Measurements from ENCODE around the gene COG5.
A peak's percentile ranks its signal among the peaks of the same experiment; 100 is the strongest.

Gene COG5

DNA sequence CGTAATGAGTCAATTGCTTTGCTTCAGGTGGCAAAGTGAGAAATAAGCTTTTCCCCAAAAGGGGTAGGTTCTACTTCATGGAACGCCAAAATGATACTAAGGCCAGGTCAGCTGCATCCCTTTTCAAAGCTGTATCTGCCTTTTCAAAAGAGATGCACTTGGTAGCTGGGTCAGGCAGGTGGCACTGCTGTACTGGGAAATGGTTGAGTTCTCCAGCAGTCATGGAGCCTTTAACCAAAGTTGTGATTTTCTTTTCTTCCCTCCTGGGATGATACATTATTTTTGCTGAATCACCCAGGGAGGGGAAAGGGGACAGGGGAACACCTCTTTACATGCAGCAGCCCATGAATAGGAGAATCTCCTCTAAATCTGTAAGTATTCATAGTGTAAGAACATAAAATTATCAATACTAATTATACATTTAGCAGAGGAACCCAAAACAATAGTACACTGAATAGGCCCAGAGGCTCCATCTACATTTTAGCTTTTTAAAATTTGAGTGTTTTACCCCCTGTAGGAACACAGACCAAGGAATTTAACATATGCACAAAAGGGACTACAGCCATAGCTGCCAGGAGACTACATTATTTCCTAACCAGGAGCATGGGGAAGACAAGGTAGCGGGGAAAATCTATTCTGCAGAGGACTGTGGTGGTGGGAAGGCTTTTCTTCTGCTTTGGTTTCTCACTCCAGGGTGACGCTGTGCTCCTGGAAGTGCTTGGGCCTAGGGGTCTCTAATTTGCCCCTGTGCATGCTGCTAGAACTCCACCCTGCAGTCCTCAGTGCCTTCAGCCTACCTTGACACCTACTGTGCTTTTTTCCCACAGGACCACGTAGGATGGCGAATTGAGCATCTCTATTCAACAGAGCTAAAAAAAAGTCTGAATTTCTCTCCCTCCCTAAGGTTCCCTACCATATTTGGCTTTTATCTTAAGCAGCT, 100.3 kb downstream of the COG5 start:
- DNase-seq (ENCODE audit: low read depth) = no peak

- DNase-seq (ENCODE audit: low read depth) = no peak
Observed at GRCh38 chr7:107461938-107462533, 101.7 kb downstream of the COG5 start.

DNA sequence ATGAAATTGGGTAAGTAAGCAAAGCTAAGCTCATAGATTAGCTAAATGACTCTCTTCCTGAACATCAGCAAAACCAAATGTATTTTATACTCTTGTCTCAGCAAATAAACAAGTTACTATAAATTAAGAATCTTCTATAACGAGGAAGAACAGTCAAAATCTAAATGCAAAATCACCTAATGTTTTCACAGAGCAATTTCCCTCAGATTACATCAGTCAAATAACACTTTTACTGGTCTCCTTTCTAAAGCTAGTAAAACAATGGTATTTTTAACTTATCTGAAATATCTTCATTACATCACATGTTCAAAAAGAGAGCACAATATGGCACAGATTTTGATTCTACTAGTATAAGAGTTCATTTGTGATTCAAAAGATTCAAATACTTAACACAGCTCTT, 110.3 kb downstream of the COG5 start:
- DNase-seq (ENCODE audit: low read depth) = no peak

- DNase-seq (ENCODE audit: low read depth) = no peak
Observed at GRCh38 chr7:107450970-107451369, 112.8 kb downstream of the COG5 start.

GRCh38 chr7:107446988-107447387, 116.7 kb downstream of the COG5 start:
- no peak for DNase-seq (ENCODE audit: low read depth)

GRCh38 chr7:107446531-107446930, 117.2 kb downstream of the COG5 start:
- DNase-seq (ENCODE audit: low read depth) = no peak

DNA sequence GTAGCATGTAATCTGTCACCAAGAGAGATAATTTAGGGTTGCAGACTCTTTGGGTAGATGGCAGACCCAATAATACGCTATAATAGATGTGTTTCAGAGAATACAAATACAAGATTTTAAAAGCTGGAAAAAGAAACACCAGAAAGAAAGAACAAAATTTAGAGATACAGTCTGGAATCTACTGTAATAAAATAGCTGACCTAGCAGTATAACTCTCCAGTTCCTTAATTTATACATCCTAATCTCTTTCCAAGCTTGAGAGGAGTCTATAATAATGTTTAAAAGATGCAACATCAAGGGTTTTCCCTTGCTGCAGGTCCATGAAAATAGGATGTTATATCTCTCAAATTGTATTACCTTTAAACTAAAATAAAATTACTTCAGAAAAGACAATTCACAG, 121.0 kb downstream of the COG5 start:
- no peak for DNase-seq (ENCODE audit: low read depth)

DNA sequence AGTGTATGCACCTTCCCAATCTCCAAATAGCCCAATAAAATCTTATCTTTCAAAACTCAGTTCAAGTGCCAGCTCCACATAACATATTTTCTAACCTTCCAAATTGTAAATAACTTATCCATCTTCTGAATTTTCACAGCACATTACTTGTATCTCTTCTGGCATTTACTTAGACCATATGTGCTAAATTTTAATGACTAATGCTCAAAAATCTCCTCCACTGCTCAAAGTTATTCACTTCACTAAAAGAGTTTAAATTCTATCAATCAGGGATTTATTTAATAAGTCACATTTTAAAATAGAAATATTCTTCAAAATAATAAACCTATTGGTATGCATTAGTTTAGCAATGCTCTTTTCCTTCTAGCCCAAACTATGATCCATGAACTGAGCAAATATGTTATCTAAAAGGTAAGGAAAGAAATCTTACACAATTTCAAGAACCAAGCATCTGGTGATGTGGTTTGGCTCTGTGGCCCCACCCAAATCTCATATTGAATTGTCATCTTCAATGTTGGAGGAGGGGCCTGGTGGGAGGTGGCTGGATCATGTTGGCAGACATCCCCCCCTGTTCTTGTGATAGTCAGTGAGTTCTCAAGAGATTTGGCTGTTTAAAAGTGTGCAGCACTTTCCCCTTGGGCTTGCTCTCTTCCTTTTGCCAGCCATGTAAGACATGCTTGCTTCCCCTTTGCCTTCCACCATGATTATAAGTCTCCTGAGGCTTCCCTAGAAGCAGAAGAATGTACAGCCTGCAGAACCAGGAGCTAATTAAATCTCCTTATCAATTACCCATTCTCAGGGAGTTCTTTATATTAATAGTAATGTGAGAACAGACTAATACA, 121.9 kb downstream of the COG5 start:
- no peak for DNase-seq (ENCODE audit: low read depth)

DNA sequence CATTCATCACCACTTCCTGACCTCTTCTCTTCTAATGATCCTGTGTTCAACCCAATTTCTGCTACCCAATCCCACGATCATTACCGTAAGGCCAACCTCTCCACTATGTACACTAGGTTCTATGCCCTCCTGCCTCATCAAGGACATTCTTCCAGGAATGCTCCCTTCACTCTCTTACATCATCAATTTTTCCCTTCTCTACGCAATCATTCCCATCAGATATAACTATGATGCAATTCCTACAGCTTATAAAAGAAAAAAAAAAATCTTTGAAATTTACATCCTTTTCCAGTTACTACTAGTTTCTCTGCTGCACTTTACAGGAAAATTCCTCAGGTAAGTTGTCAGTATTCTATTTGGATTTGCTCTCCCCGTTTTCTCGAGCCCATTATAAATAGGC, 124.7 kb downstream of the COG5 start:
- no peak for DNase-seq (ENCODE audit: low read depth)

DNA sequence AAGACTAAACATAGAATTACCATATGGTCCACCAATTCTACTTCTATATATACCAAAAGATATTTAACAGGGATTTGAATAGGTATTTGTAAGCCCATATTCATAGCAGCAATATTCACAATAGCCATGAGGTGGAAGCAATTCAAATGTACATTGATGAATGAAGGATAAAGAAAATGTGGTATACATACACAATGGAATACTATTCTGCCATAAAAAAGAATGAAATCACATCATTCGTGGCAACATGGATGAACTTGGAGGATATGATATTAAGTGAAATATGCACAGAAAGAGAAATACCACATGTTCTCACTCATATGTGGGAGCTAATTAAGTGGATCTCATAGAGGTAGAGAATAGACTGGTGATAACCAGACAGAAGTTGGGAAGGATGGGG, 128.0 kb downstream of the COG5 start:
- no peak for DNase-seq (ENCODE audit: low read depth)

GRCh38 chr7:107432261-107432660, 131.5 kb downstream of the COG5 start:
- no peak for DNase-seq (ENCODE audit: low read depth)

- no peak for DNase-seq (ENCODE audit: low read depth)
Observed at GRCh38 chr7:107430057-107430456, 133.7 kb downstream of the COG5 start.

GRCh38 chr7:107428642-107429041, 135.1 kb downstream of the COG5 start:
- DNase-seq (ENCODE audit: low read depth) = no peak

DNA sequence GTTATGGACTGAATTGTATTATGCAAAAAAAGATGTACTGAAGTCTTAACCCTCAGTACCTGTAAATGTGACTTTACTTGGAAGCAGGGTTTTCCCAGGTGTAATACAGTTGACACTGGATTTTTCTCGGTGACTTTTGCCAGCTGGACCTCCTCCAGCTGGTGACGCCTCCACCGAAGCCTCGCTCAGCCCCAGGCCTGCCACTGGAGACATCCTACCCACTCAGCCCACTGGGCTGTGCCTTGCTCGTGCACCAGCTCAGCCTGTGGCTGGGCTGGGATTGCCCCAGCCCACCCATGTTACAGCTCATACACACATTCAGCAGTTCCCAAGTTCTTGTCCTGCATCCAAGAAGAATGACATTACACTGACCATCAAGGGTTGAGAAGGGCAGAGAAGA, 136.3 kb downstream of the COG5 start:
- no peak for DNase-seq (ENCODE audit: low read depth)

GRCh38 chr7:107414198-107414597, 149.5 kb downstream of the COG5 start:
- no peak for DNase-seq (ENCODE audit: low read depth)

- no peak for DNase-seq (ENCODE audit: low read depth)
Observed at GRCh38 chr7:107408349-107408748, 155.4 kb downstream of the COG5 start.

DNA sequence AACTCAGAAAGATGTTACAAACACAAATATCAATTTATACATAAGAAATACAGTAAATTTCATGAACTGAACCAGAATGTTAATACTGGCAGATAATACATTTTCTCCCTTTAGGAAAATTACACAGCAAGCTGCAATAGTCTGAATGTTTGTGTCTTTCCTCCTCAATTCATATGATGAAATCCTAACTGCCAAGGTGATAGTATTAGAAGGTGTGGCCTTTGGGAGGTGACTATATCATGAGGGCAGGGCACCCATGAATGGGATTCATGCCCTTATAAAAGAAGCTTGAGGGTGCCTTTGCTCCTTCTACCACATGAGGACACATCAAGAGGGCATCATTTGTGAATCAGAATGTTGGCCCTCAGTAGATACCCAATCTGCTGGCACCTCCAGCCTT, 158.2 kb downstream of the COG5 start:
- DNase-seq (ENCODE audit: low read depth) = no peak

DNA sequence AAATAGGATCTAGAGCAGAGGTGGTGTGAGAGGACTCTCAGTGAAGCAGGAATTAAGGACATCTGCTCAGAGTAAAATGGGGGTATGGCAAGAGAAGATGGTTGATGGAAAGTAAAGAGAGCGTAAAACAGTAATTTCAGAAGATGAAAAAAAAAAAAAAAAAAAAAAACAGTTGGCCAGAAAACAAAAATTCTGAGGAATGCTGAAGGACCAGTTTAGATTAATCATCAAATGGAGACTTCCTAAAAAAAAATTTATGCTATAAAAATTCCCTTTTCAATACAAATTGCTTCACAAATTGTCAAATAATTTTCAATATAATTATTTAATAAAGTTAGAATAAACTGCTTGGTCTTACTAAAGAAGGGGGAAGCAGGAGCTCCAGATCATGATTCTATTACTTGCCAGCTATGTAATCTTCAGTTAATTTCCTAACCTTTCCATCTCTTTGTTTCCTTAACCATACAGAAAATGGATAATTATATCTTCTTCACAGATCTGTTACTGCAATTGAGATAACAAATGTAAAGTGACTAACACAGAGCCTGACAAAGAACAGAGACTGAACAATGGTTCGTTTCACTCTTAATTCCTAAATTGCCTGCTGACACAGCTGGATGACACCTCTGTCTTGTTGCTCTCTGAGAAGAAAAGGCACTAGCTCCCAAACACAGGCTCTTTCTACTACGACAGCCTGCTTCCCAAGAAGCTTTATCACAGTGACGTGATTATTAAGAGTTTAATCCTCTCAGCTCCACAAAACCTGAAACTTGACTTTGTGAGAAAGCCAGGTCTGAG, 158.8 kb downstream of the COG5 start:
- no peak for DNase-seq (ENCODE audit: low read depth)

GRCh38 chr7:107398161-107398560, 165.6 kb downstream of the COG5 start:
- no peak for DNase-seq (ENCODE audit: low read depth)

DNA sequence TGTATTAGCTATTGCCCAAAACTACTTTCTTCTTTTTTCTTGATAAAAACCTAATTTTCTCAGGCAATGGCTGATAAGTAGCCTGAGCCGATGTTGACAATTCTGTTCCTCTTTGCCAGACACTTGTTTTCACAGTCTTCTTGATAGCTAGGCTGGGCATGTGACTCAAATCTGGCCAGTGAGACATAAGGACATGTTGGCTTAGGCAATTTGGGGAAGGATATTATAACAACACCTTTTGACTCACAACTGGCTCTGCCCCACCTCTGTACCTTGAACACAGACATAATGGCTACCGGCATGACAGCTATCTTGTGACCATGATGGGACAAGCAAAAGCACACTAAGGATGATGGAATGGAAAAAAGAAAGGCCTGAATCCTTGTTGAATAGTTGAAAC, 166.7 kb downstream of the COG5 start:
- no peak for DNase-seq (ENCODE audit: low read depth)

DNA sequence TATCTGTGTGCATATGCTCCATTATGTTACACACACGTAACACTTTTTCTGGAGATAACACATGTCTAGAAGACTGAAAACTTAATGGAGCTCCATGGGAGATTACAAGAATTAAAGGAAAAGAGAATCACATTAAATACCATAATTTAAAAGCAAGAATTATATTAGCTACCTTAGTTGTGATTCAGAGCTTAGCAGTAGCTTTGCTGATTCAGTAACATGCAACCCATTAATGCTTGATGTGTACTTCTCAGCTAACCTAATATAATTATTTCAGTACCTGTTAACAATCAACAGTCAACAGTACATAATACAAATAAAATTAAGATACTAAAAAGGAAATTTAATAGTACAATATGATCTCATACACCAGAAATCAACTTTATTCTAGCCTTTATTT, 167.6 kb downstream of the COG5 start:
- no peak for DNase-seq (ENCODE audit: low read depth)

GRCh38 chr7:107394831-107395230, 168.9 kb downstream of the COG5 start:
- peak; percentile 9 for DNase-seq (ENCODE audit: low read depth)
